ENCODE data around the gene SCN7A.

The SCN7A gene

GRCh38 chr2:166404831-166405568 lies 89.0 kb downstream of the SCN7A start:
- no peak for DNase-seq (ENCODE audit: low read depth in 2 of 3, low spot score in 1 of 3)

DNA sequence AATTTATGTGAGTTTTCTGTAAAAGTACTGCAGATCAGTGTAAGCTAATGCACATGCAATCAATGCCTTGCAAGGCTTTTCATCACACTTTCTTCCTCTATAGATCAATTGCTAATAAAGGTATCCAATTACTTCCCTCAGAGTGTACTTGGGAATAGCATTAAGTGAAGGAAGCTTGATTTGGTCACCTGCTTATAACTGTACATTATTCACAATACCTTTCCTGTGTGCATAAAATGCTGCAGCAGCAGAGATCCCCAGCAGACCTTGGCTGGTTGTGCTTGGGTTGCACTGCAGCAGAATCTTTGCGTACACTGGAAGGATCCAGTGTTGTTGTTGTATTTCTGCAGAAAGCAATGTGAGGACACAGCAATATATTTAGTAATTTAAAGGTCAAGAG lies 99.8 kb downstream of the SCN7A start:
- DNase-seq (ENCODE audit: low read depth in 2 of 3, low spot score in 1 of 3): no peak

GRCh38 chr2:166393008-166393407 lies 101.0 kb downstream of the SCN7A start:
- DNase-seq (ENCODE audit: low read depth in 2 of 3, low spot score in 1 of 3): no peak

DNA sequence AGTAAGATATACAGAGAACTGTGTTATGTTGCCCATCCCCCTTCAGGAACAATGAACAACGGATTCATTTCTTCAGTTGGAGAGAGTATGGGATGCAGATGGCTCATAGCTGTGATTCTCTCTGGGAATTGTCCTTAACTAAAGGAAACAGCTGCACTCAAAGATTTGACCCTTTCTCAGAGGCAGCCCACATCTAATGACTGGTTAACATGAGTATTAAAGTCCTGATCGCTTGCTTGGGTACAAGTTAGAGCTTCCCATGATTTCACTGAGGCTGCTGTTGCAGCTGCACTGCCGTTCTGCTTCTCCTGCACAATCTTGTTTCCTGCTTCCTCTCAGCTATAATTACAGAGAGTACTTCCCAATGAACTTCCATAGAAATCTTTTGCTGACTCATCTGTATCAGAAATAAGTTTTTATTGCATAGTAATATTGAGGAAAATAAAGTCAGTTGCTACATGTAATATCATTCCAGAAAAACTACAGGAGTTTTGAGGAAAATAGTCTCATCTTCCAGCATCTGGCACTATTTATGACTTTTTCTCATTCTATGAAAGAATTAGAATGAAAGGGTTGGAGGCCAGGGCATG lies 105.5 kb downstream of the SCN7A start:
- DNase-seq (ENCODE audit: low read depth in 2 of 3, low spot score in 1 of 3): no peak

DNA sequence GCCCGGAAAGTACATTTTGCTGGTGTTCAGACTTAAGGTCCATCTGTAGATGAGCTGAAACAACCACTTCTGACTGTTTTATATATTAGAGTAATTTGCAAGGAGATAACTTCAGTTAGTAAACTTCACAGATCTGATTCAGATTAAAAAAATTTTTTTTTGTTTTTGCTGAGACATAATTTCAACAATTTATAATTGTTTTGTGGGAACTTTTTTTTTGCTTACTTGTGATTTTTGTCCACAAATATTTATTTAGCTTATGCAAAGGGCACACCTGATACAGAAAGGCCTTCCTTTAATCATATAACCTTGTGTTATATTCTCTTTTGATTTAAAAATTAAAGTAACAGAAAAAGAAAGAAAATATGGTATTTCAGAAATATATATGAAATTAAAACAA lies 108.7 kb downstream of the SCN7A start:
- DNase-seq (ENCODE audit: low read depth in 2 of 3, low spot score in 1 of 3): no peak

GRCh38 chr2:166384774-166385173 lies 109.3 kb downstream of the SCN7A start:
- DNase-seq (ENCODE audit: low read depth in 2 of 3, low spot score in 1 of 3): no peak

DNA sequence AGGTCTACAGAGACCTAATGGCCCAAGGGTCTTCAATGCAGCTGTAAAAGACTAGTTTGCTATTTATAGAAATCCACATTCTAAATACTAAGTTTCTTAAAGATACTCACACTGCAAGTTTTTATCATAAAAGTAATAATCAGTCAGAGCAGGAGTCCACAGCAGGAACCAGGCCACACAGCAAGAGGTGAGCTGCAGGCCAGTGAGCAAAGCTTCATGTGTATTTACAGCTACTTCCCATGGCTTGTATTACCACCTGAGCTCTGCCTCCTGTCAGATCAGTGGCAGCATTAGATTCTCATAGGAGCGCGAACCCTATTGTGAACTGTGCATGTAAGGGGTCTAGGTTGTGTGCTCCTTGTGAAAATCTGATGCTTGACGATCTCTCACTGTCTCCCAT lies 111.6 kb downstream of the SCN7A start:
- no peak for DNase-seq (ENCODE audit: low read depth in 2 of 3, low spot score in 1 of 3)

DNA sequence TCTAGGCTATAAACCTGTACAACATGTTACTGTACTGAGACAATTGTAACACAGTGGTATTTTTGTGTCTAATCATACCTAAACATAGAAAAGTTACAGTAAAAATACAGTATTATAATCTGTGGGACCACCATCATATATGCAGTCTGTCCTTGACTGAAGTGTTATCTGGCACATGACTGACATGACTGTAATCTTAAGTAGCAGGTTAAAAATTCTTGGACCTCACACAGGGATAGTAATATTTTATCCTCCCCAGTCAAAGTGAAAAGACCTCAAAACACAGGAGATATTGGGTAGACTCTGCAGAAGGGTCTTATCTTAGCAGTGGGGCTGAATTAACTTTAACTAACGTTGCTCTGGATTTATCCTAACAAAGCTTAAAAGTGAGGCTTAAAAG lies 113.4 kb downstream of the SCN7A start:
- DNase-seq (ENCODE audit: low read depth in 2 of 3, low spot score in 1 of 3): no peak

- no peak for DNase-seq (ENCODE audit: low read depth in 2 of 3, low spot score in 1 of 3)
These were observed 117.2 kb downstream of the SCN7A start for GRCh38 chr2:166376873-166377272.

DNA sequence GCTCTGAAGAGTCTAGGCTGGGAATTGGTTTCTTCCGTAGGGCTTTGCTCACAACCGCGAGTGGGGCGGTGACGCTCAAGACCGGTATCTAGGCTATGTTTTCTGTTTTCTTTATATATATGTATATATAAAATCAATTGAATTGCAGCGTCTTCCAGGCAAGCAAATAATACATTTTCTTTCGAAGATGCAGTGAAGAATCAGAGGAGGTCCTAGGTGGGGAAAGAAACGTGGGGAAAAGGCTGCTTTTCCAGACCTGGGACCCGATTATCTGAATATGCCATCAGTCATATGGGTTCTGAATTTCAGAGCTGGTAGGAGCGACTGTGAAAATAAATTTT lies 117.6 kb downstream of the SCN7A start:
- no peak for DNase-seq (ENCODE audit: low read depth in 2 of 3, low spot score in 1 of 3)

- peak in 1 of 3 donors; percentile 12 for DNase-seq (ENCODE audit: low read depth in 2 of 3, low spot score in 1 of 3)
These were observed 118.1 kb downstream of the SCN7A start, which contains the start of gene SCN9A for GRCh38 chr2:166375736-166376487. Gene SCN9A (minus strand): TSS chr2:166375944. CDS start chr2:166311756, 64,188 bp downstream.

DNA sequence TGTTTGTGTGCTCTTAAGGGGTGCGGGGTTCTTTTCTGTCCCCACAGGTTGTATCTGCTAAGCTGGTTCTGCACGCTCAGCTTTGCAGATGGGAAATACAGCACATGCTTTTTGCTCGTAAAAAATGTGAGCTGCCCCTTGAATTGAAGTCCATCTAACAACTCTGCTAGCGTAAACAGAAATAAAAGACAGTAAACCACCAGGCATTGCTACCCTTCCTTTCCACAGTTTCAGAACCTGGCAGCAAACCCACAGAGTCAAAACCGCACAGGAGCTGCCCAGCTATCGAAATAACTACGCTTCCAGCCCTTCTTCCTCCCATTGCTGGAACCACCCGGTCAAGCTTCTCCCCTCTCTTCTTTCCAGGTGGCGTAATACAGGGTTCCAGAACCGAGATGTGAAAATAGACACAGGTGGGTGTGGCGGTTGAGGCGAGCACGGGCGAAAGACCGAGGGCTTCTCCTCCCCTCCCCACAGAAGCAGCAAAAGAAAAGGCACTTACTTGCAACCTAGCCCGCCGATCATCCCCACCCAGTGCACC lies 118.8 kb downstream of the SCN7A start:
- no peak for DNase-seq (ENCODE audit: low read depth in 2 of 3, low spot score in 1 of 3)

DNA sequence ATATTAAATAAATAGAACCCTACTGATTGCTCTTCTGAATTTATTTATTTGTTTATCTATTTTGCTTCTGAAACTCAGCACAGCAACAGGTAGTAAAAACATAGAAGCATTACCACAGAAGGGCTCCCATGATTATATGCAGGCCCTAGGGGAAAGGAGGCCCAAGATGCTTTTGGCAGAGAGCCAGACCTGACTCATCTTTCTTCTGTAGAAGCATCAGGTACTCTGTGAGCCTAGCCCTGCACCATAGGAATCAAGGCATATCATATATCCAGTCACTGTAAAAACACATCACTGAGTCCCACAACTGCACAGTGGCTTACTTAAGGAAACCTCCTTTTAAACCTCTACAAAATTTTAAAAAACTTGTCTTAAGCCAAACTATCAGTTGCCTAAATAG lies 120.1 kb downstream of the SCN7A start:
- no peak for DNase-seq (ENCODE audit: low read depth in 2 of 3, low spot score in 1 of 3)

DNA sequence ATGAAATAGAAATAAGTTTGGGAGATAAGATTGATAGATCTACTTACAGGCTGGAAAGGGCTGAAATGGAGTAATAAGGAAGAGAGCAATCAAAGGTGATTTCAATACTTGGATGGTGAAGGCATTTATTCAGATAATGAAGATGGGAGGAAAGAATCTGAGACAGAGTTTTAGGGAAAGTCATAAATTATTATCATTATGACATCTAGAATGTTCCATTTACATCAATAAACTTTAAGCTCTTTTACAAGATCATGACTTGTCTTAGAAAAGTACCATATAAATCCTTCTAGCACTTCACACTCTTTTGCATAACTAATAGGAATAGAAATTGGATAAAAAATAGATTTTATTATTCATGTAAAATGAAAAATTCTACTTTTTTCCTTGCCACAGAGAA lies 120.5 kb downstream of the SCN7A start:
- no peak for DNase-seq (ENCODE audit: low read depth in 2 of 3, low spot score in 1 of 3)

DNA sequence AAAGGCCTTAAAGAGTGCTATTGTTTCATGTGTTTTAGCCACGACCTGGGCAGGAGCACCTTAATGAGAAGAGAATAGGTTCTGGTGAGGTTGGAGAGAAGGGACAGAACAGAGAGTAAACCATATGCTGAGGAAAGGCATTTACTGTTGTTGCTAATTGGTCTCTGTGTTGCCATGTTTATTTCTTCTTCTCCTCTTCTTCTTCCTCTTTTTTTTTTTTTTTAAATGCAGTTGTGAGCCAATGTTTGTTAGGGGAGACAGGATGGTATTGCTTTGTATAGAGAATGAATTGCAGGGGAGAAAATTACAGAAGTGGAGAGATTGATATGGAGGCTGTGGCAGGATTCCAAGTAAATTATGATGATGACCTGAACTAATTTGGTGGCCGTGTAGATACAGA lies 120.9 kb downstream of the SCN7A start:
- no peak for DNase-seq (ENCODE audit: low read depth in 2 of 3, low spot score in 1 of 3)

- DNase-seq (ENCODE audit: low read depth in 2 of 3, low spot score in 1 of 3): no peak
These were observed 122.0 kb downstream of the SCN7A start for GRCh38 chr2:166372046-166372445.

GRCh38 chr2:166365803-166366420 lies 128.1 kb downstream of the SCN7A start:
- no peak for DNase-seq (ENCODE audit: low read depth in 2 of 3, low spot score in 1 of 3)

GRCh38 chr2:166365239-166365638 lies 128.8 kb downstream of the SCN7A start:
- no peak for DNase-seq (ENCODE audit: low read depth in 2 of 3, low spot score in 1 of 3)

DNA sequence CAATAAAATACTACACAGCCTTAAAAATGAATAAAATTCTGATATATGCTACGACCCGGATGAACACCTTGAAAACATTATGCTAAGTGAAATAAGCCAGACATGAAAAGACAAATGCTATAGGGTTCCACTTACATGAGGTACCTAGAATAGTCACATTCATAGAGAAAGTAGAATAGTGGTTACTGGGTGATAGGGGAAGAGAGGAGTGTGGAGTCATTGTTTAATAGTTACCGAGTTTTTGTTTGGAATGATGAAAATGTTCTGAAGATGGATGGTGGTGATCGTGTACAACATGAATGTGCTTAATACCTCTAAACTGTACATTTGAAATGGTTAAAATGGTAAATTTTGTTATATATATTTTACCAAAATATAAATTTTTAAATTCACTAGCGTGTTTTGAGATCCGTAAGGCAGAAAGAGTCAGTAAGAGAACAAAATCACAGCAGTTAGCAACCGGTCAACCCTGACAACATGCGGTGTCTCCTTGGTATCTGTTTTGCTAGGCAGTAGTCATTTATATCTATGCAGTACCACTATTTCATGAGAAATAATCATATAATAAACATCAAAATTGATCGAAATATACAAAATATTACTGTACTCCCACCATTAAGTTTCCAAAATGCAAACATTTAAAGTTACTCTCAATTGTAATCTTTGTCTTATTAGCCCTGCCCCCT lies 129.4 kb downstream of the SCN7A start:
- no peak for DNase-seq (ENCODE audit: low read depth in 2 of 3, low spot score in 1 of 3)

- no peak for DNase-seq (ENCODE audit: low read depth in 2 of 3, low spot score in 1 of 3)
These were observed 132.5 kb downstream of the SCN7A start for GRCh38 chr2:166361351-166362153.
